HCT116 (cell line): Measurements from ENCODE around the gene AQP5. TPM values are rescaled to one million over a fixed set of nuclear protein-coding genes. Genes with fewer than 3 reads are reported as not detected.

Experiments
- ATAC-seq: fragments of 200-7000 bp; cut with Tn5 transposase; 2 replicates; pipeline ENCODE4 v1.9.1; 2020; ENCODE audit warnings: mild to moderate bottlenecking, moderate library complexity
- BruUV-seq: library from RNA; stranded (reverse); fragments of 400-500 nt; replicated peaks from 2 replicates; lab custom pipeline; 2021; lab: Mats Ljungman, UMichigan
- CTCF ChIA-PET: fragments of 300-600 bp; sonication (Branson Sonifier 250); formaldehyde crosslinking; loops from one replicate; lab custom pipeline; 2021; ENCODE audit warnings: antibody characterized with exemption; lab: Charles Lee
- POLR2A ChIA-PET: fragments of 300-600, 350-600 bp; sonication (Branson Sonifier 250); formaldehyde crosslinking; loops from one replicate; lab custom pipeline; 2021; ENCODE audit warnings: antibody characterized with exemption; lab: Charles Lee
- RAD21 ChIA-PET, 2 experiments: fragments of 300-600 bp; sonication (Branson Sonifier 250); formaldehyde crosslinking; loops; one replicate each; lab custom pipeline; 2023; ENCODE audit warnings: low total read pairs in 2 of 2; ENCODE audit not compliant: uncharacterized antibody in 2 of 2, unreplicated experiment in 2 of 2, low non-redundant PET in 1 of 2; lab: Charles Lee
- DNase-seq: peaks from one replicate; pipeline ENCODE4 v3.0.0-alpha.2; 2010; ENCODE audit warnings: low read depth, low spot score
- H2AFZ ChIP-seq: fragments of 200-600 bp; shearing (Covaris generic), sonication (generic); 2 replicates; pipeline ENCODE4 v1.6.1; 2017; ENCODE audit warnings: low read depth, mixed run types, mixed read lengths, antibody characterized with exemption, low read length; ENCODE audit not compliant: poor library complexity, severe bottlenecking
- H3K27ac ChIP-seq: 2 replicates; pipeline ENCODE4 v1.5.1; 2012; ENCODE audit warnings: low read depth, low read length
- H3K27me3 ChIP-seq: fragments of 200-600 bp; sonication (generic); 2 replicates; pipeline ENCODE4 v1.6.1; 2016; ENCODE audit warnings: mixed run types, low read length, mixed read lengths; ENCODE audit not compliant: insufficient read depth
- H3K36me3 ChIP-seq, 2 experiments: fragments of 200-500 bp in 1 of 2; fragments of 200-600 bp in 1 of 2; sonication (Bioruptor generic) in 1 of 2; sonication (generic) in 1 of 2; 2 replicates each; pipeline versions ENCODE4 v1.5.1 to v1.6.1; 2014 to 2016; ENCODE audit warnings: low read length in 2 of 2, inconsistent platforms in 1 of 2, mixed read lengths in 1 of 2, mixed run types in 1 of 2; ENCODE audit not compliant: insufficient read depth in 2 of 2, control insufficient read depth in 1 of 2
- H3K4me1 ChIP-seq, 2 experiments: fragments of 200-600 bp in 1 of 2; sonication (generic) in 1 of 2; 2 replicates each; pipeline versions ENCODE4 v1.5.1 to v1.6.1; 2012 to 2017; ENCODE audit warnings: low read length in 2 of 2, inconsistent platforms in 1 of 2, mild to moderate bottlenecking in 1 of 2, mixed read lengths in 1 of 2, mixed run types in 1 of 2, moderate library complexity in 1 of 2; ENCODE audit not compliant: insufficient read depth in 2 of 2, control insufficient read depth in 1 of 2
- H3K4me2 ChIP-seq: fragments of 200-600 bp; sonication (generic); 2 replicates; pipeline ENCODE4 v1.6.1; 2017; ENCODE audit warnings: mixed run types, low read length, mixed read lengths
- H3K4me3 ChIP-seq, 2 experiments: fragments of 200-600 bp in 1 of 2; sonication (generic) in 1 of 2; replicated peaks in 1 of 2; 2 replicates each; pipeline ENCODE4 v1.5.1; 2011 to 2016; ENCODE audit warnings: low read length in 2 of 2, control low read depth in 1 of 2, low read depth in 1 of 2, mild to moderate bottlenecking in 1 of 2, mixed read lengths in 1 of 2, mixed run types in 1 of 2
- H3K79me2 ChIP-seq: fragments of 200-600 bp; sonication (generic); 2 replicates; pipeline ENCODE4 v1.6.1; 2017; ENCODE audit warnings: mild to moderate bottlenecking, mixed run types, low read length, moderate library complexity, mixed read lengths; ENCODE audit not compliant: insufficient read depth
- H3K9ac ChIP-seq: fragments of 200-600 bp; sonication (generic); 2 replicates; pipeline ENCODE4 v1.6.1; 2016; ENCODE audit warnings: low read length, mixed read lengths
- H3K9me2 ChIP-seq: fragments of 200-600 bp; sonication (generic), shearing (Covaris generic); 2 replicates; pipeline ENCODE4 v1.6.1; 2017; ENCODE audit warnings: mixed run types, mild to moderate bottlenecking, moderate library complexity; ENCODE audit not compliant: insufficient read depth
- H3K9me3 ChIP-seq, 2 experiments: fragments of 200-500 bp in 1 of 2; fragments of 200-600 bp in 1 of 2; sonication (Bioruptor generic) in 1 of 2; sonication (generic) in 1 of 2; 2 replicates each; pipeline ENCODE4 v1.6.1; 2014 to 2017; ENCODE audit warnings: low read length in 2 of 2, mixed read lengths in 2 of 2, inconsistent platforms in 1 of 2, low read depth in 1 of 2, mild to moderate bottlenecking in 1 of 2, mixed run types in 1 of 2, moderate library complexity in 1 of 2; ENCODE audit not compliant: control insufficient read depth in 1 of 2, insufficient read depth in 1 of 2
- H4K20me1 ChIP-seq: fragments of 200-600 bp; sonication (generic), shearing (Covaris generic); 2 replicates; pipeline ENCODE4 v1.6.1; 2017; ENCODE audit warnings: mixed run types, mild to moderate bottlenecking, moderate library complexity; ENCODE audit not compliant: insufficient read depth
- ATF3 ChIP-seq: IDR thresholded peaks from 2 replicates; pipeline ENCODE4 v1.6.1; 2012
- CBX3 ChIP-seq: IDR thresholded peaks from 2 replicates; pipeline ENCODE4 v1.6.1; 2012; ENCODE audit warnings: low read depth
- CTCF ChIP-seq, 3 experiments: fragments of 200-600 bp in 1 of 3; sonication (generic) in 1 of 3; IDR thresholded peaks in 2 of 3; conservative IDR thresholded peaks in 1 of 3; 2 replicates each; pipeline ENCODE4 v1.5.1; 2012 to 2017; ENCODE audit warnings: low read depth in 2 of 3, low read length in 2 of 3, antibody characterized with exemption in 1 of 3, borderline replicate concordance in 1 of 3, control low read depth in 1 of 3, mild to moderate bottlenecking in 1 of 3, mixed read lengths in 1 of 3, mixed run types in 1 of 3, moderate library complexity in 1 of 3; ENCODE audit not compliant: insufficient read depth in 1 of 3
- EGR1 ChIP-seq: IDR thresholded peaks from 2 replicates; pipeline ENCODE4 v1.6.1; 2012; ENCODE audit warnings: low read depth
- ELF1 ChIP-seq: IDR thresholded peaks from 2 replicates; pipeline ENCODE4 v1.6.1; 2012; ENCODE audit warnings: low read depth, borderline replicate concordance
- EZH2 ChIP-seq: fragments of 200-600 bp; sonication (generic); IDR thresholded peaks from 2 replicates; pipeline ENCODE4 v1.6.1; 2017; ENCODE audit warnings: antibody characterized with exemption, mixed run types
- EZH2phosphoT487 ChIP-seq: fragments of 200-600 bp; IDR thresholded peaks from 2 replicates; pipeline ENCODE4 v1.6.1; 2018; ENCODE audit warnings: antibody characterized with exemption, borderline replicate concordance
- JUND ChIP-seq: IDR thresholded peaks from 2 replicates; pipeline ENCODE4 v1.6.1; 2012
- MAX ChIP-seq: IDR thresholded peaks from 2 replicates; pipeline ENCODE4 v1.6.1; 2012
- POLR2A ChIP-seq: IDR thresholded peaks from 2 replicates; pipeline ENCODE4 v1.7.0; 2011; ENCODE audit warnings: borderline replicate concordance; ENCODE audit not compliant: insufficient read depth, insufficient read length; ENCODE audit errors: extremely low read depth
- POLR2AphosphoS5 ChIP-seq: IDR thresholded peaks from 2 replicates; pipeline ENCODE4 v1.6.1; 2011; ENCODE audit warnings: mild to moderate bottlenecking, low read depth, low read length, moderate library complexity
- RAD21 ChIP-seq: IDR thresholded peaks from 2 replicates; pipeline ENCODE4 v1.6.1; 2012; ENCODE audit warnings: low read depth, mild to moderate bottlenecking
- REST ChIP-seq: IDR thresholded peaks from 2 replicates; pipeline ENCODE4 v1.6.1; 2012; ENCODE audit warnings: low read depth
- SIN3A ChIP-seq: IDR thresholded peaks from 2 replicates; pipeline ENCODE4 v1.6.1; 2012; ENCODE audit warnings: low read depth
- SP1 ChIP-seq: IDR thresholded peaks from 2 replicates; pipeline ENCODE4 v1.6.1; 2012; ENCODE audit warnings: low read depth
- SRF ChIP-seq: IDR thresholded peaks from 2 replicates; pipeline ENCODE4 v1.6.1; 2012; ENCODE audit warnings: low read depth
- TCF7L2 ChIP-seq: IDR thresholded peaks from 2 replicates; pipeline ENCODE4 v1.7.0; 2011; ENCODE audit warnings: borderline replicate concordance, inconsistent platforms; ENCODE audit not compliant: insufficient read depth, insufficient read length; ENCODE audit errors: extremely low read depth
- ZBTB33 ChIP-seq: IDR thresholded peaks from 2 replicates; pipeline ENCODE4 v1.6.1; 2011; ENCODE audit warnings: mild to moderate bottlenecking, low read length, moderate library complexity; ENCODE audit not compliant: insufficient replicate concordance; ENCODE audit errors: extremely low read depth
- ZFX ChIP-seq: fragments of 450-650 bp; IDR thresholded peaks from 2 replicates; pipeline ENCODE4 v1.6.1; 2017
- ZNF274 ChIP-seq: fragments of 200-500 bp; sonication (Bioruptor generic); IDR thresholded peaks from 2 replicates; pipeline ENCODE4 v1.6.1; 2014; ENCODE audit warnings: mild to moderate bottlenecking, low read depth, low read length, inconsistent platforms
- intact Hi-C: fragments of 100-400 bp; cut with micrococcal nuclease; formaldehyde crosslinking; loops from 2 replicates; pipeline ENCODE4 v1.10.0; 2022
- total RNA-seq: library from RNA; stranded (reverse); gene quantifications from one replicate; pipeline ENCODE4 v1.2.1, GENCODE V29; 2021; ENCODE audit not compliant: unreplicated experiment

AQP5 gene
- total RNA-seq, 1 experiment from 2014 or later, result not detected

GRCh38 chr12:49932023-49932422, 29.6 kb upstream of the AQP5 start:
- Histone ChIP-seq H3K4me1 (no peaks in the 10 kb centered on the region; a peak in 1 of 4 replicates), H2AFZ (no peak overlapping the region), H3K4me2 (no peak overlapping the region), H3K9me2 (no peaks in the 10 kb centered on the region), H3K9ac (no peak overlapping the region), H3K4me3 (no peak overlapping the region), H3K79me2 (no peaks in the 10 kb centered on the region), H3K27me3 (no peaks in the 10 kb centered on the region), H4K20me1 (no peaks in the 10 kb centered on the region), H3K36me3 (no peaks in the 10 kb centered on the region), H3K9me3 (no peaks in the 10 kb centered on the region), H3K27ac (no peak overlapping the region)
- DNase-seq (no peak), ATAC-seq (no peak)
- BruUV-seq, result no TSS peak
- ChIA-PET CTCF (interaction anchor here (8.3 kb wide), 1 partner anchor 14 kb away, joined by 44 read pairs; no protein-coding TSS in a partner anchor), RAD21 (no interaction called here), POLR2A (no interaction called here)
- TF ChIP-seq POLR2AphosphoS5, result no peak
- TF ChIP-seq RAD21, result no peak
- TF ChIP-seq CBX3, result no peak
- no peak for TF ChIP-seq EGR1
- TF ChIP-seq SRF, result no peak
- TF ChIP-seq CTCF (IDR thresholded peaks at IDR 0.05 in 2 of 3, conservative IDR thresholded peaks at IDR 0.05 in 1 of 3; ENCODE audit: borderline replicate concordance in 1 of 3, insufficient read depth in 1 of 3, low read depth in 2 of 3, low read length in 2 of 3), result no peak
- TF ChIP-seq JUND, result no peak
- TF ChIP-seq ZNF274, result no peak
- no peak for TF ChIP-seq SIN3A
- TF ChIP-seq ZFX, result no peak
- TF ChIP-seq REST, result no peak
- no peak for TF ChIP-seq EZH2
- TF ChIP-seq EZH2phosphoT487, result no peak
- no peak for TF ChIP-seq ZBTB33
- no peak for TF ChIP-seq SP1
- TF ChIP-seq POLR2A, result no peak
- no peak for TF ChIP-seq TCF7L2
- TF ChIP-seq ATF3, result no peak
- no peak for TF ChIP-seq MAX
- TF ChIP-seq ELF1, result no peak
- intact Hi-C loops, result no loop called here
